DOHH2 (cell line): ENCODE results near the gene OSCAR.

ENCODE experiments used
- EZH2phosphoT487 ChIP-seq: fragments of 200-600 bp; sonication (generic); IDR thresholded peaks from 2 replicates; pipeline ENCODE4 v1.6.1; 2017; ENCODE audit warnings: borderline replicate concordance, mild to moderate bottlenecking, antibody characterized with exemption, low read length, moderate library complexity, mixed read lengths
- TF ChIP-seq, protein P1 (sequence below): fragments of 200-600 bp; sonication (generic); IDR thresholded peaks from one replicate; pipeline ENCODE4 v1.5.1; 2014; ENCODE audit warnings: antibody characterized with exemption, mild to moderate bottlenecking, low read depth, low read length; ENCODE audit not compliant: poor library complexity, severe bottlenecking

DNA sequence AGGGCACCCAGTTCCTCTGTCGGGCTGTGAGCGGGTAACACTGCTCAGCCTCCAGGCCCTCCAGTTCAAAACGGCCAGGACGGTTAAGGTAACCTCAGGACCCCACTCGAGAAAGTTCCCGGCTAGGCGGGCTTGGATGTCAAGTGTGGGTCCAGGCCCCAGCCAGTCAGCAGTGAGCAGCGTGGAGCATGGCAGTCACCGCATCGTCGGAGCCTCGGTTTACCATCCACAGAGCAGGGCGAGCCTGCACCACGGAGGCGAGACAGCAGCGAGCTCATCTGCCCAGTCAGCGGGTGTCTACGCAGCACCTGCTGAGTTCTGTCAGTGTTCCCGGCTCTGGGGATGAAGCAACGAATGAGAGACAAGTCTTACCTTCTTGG, 29.0 kb upstream of the OSCAR start:
- TF ChIP-seq, protein P1, sequence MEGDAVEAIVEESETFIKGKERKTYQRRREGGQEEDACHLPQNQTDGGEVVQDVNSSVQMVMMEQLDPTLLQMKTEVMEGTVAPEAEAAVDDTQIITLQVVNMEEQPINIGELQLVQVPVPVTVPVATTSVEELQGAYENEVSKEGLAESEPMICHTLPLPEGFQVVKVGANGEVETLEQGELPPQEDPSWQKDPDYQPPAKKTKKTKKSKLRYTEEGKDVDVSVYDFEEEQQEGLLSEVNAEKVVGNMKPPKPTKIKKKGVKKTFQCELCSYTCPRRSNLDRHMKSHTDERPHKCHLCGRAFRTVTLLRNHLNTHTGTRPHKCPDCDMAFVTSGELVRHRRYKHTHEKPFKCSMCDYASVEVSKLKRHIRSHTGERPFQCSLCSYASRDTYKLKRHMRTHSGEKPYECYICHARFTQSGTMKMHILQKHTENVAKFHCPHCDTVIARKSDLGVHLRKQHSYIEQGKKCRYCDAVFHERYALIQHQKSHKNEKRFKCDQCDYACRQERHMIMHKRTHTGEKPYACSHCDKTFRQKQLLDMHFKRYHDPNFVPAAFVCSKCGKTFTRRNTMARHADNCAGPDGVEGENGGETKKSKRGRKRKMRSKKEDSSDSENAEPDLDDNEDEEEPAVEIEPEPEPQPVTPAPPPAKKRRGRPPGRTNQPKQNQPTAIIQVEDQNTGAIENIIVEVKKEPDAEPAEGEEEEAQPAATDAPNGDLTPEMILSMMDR, result no peak
- no peak for TF ChIP-seq EZH2phosphoT487
